ENCODE results near the gene RGS18. TPM values are rescaled to one million over a fixed set of nuclear protein-coding genes. Genes with fewer than 3 reads are reported as not detected.

RGS18 gene
- total RNA-seq, 2 experiments from 2014 or later = 14.6 TPM; not detected in 1

GRCh38 chr1:192147221-192147620 is 11.0 kb upstream of the RGS18 start:
- Histone ChIP-seq H3K9me2 (ENCODE audit: insufficient read depth, low read length) (no peaks in the 10 kb centered on the region), H3K9me3 (ENCODE audit: low read length) (no peaks in the 10 kb centered on the region), H3K4me1 (ENCODE audit: insufficient read depth, low read length, poor library complexity, severe bottlenecking) (no peaks in the 10 kb centered on the region), H3K27ac (ENCODE audit: low read depth, low read length, poor library complexity, severe bottlenecking) (no peak overlapping the region), H3K36me3 (ENCODE audit: insufficient read depth, low read length) (no peaks in the 10 kb centered on the region), H3K4me3 (ENCODE audit: low read depth, low read length, poor library complexity, severe bottlenecking) (no peak overlapping the region), H4K20me1 (ENCODE audit: insufficient read depth, low read length) (no peaks in the 10 kb centered on the region), H2AFZ (ENCODE audit: low read length) (no peak overlapping the region), H3K4me2 (ENCODE audit: low read length) (no peak overlapping the region), H3K79me2 (ENCODE audit: insufficient read depth, low read depth, low read length) (no peaks in the 10 kb centered on the region)
- BruUV-seq (replicated peaks) = no TSS peak
- intact Hi-C loops (cut with micrococcal nuclease; ENCODE audit: unreplicated experiment) = no loop called here
- no peak for DNase-seq (ENCODE audit: low spot score)
- POLR2A ChIA-PET = interaction anchor here (1.2 to 1.9 kb wide), 2 partner anchors 8 to 10 kb away, joined by 3 to 6 read pairs; no protein-coding TSS in a partner anchor
- CTCF ChIA-PET (ENCODE audit: unreplicated experiment) = no interaction called here
- no peak for TF ChIP-seq CTCF (conservative IDR thresholded peaks at IDR 0.05; ENCODE audit: low read length)

GRCh38 chr1:192147696-192148095 is 10.6 kb upstream of the RGS18 start:
- no peaks in the 10 kb centered on the region for H4K20me1 ChIP-seq (ENCODE audit: insufficient read depth, low read length)
- H3K79me2 ChIP-seq (ENCODE audit: insufficient read depth, low read depth, low read length) = no peaks in the 10 kb centered on the region
- no TSS peak for BruUV-seq (replicated peaks)
- no peak overlapping the region for H3K4me3 ChIP-seq (ENCODE audit: low read depth, low read length, poor library complexity, severe bottlenecking)
- H3K36me3 ChIP-seq (ENCODE audit: insufficient read depth, low read length) = no peaks in the 10 kb centered on the region
- TF ChIP-seq CTCF (conservative IDR thresholded peaks at IDR 0.05; ENCODE audit: low read length) (no peak), EZH2phosphoT487 (IDR thresholded peaks at IDR 0.05; ENCODE audit: borderline replicate concordance, low read depth, low read length) (no peak)
- no peak overlapping the region for H3K27ac ChIP-seq (ENCODE audit: low read depth, low read length, poor library complexity, severe bottlenecking)
- H3K4me2 ChIP-seq (ENCODE audit: low read length) = no peak overlapping the region
- H3K4me1 ChIP-seq (ENCODE audit: insufficient read depth, low read length, poor library complexity, severe bottlenecking) = no peaks in the 10 kb centered on the region
- ChIA-PET POLR2A (interaction anchor here (1.9 kb wide), 1 partner anchor 10 kb away, joined by 6 read pairs; no protein-coding TSS in a partner anchor), CTCF (ENCODE audit: unreplicated experiment) (no interaction called here)
- no peak overlapping the region for H2AFZ ChIP-seq (ENCODE audit: low read length)
- H3K9me2 ChIP-seq (ENCODE audit: insufficient read depth, low read length) = no peaks in the 10 kb centered on the region
- no peak for DNase-seq (ENCODE audit: low spot score)
- H3K9me3 ChIP-seq (ENCODE audit: low read length) = no peaks in the 10 kb centered on the region
- intact Hi-C loops (cut with micrococcal nuclease; ENCODE audit: unreplicated experiment) = no loop called here

- no peaks in the 10 kb centered on the region for H3K79me2 ChIP-seq (ENCODE audit: insufficient read depth, low read depth, low read length)
- intact Hi-C loops (cut with micrococcal nuclease; ENCODE audit: unreplicated experiment) = no loop called here
- H3K4me3 ChIP-seq (ENCODE audit: low read depth, low read length, poor library complexity, severe bottlenecking) = no peak overlapping the region
- no peaks in the 10 kb centered on the region for H4K20me1 ChIP-seq (ENCODE audit: insufficient read depth, low read length)
- no peaks in the 10 kb centered on the region for H3K9me3 ChIP-seq (ENCODE audit: low read length)
- ChIA-PET CTCF (ENCODE audit: unreplicated experiment) (no interaction called here), POLR2A (interaction anchor here (0.6 to 1.1 kb wide), 4 partner anchors 10 to 264 kb away, joined by 3 to 4 read pairs (median 4); no protein-coding TSS in a partner anchor)
- H3K36me3 ChIP-seq (ENCODE audit: insufficient read depth, low read length) = no peaks in the 10 kb centered on the region
- no TSS peak for BruUV-seq (replicated peaks)
- no peak for TF ChIP-seq EZH2phosphoT487 (IDR thresholded peaks at IDR 0.05; ENCODE audit: borderline replicate concordance, low read depth, low read length)
- TF ChIP-seq CTCF (conservative IDR thresholded peaks at IDR 0.05; ENCODE audit: low read length) = no peak
- H2AFZ ChIP-seq (ENCODE audit: low read length) = no peak overlapping the region
- no peak overlapping the region for H3K4me2 ChIP-seq (ENCODE audit: low read length)
- no peaks in the 10 kb centered on the region for H3K4me1 ChIP-seq (ENCODE audit: insufficient read depth, low read length, poor library complexity, severe bottlenecking)
- no peaks in the 10 kb centered on the region for H3K9me2 ChIP-seq (ENCODE audit: insufficient read depth, low read length)
- no peak for DNase-seq (ENCODE audit: low spot score)
- no peak overlapping the region for H3K27ac ChIP-seq (ENCODE audit: low read depth, low read length, poor library complexity, severe bottlenecking)
Observed at GRCh38 chr1:192151176-192151575, 7.1 kb upstream of the RGS18 start.
